Right atrium auricular region (tissue), 2 donors: ENCODE results near the gene RYR1. TPM values are rescaled to one million over a fixed set of nuclear protein-coding genes. Genes with fewer than 3 reads are reported as not detected.

Source experiments
- DNase-seq: peaks from one replicate; pipeline ENCODE4 v3.0.0-alpha.2; 2019; ENCODE audit warnings: low spot score
- H3K27ac ChIP-seq, 2 donors: fragments of 200-600 bp; sonication (generic); 1 replicate in 1 of 2; 2 replicates in 1 of 2; pipeline ENCODE4 v1.5.1; 2016 to 2019
- H3K27me3 ChIP-seq, 2 donors: fragments of 200-600 bp; sonication (generic); one replicate each; pipeline versions ENCODE4 v1.5.1 to v1.6.0; 2017 to 2019
- H3K36me3 ChIP-seq: fragments of 200-600 bp; sonication (generic); one replicate; pipeline ENCODE4 v1.5.1; 2016
- H3K4me1 ChIP-seq, 2 donors: fragments of 200-600 bp; sonication (generic); one replicate each; pipeline versions ENCODE4 v1.5.1 to v1.6.0; 2017 to 2019
- H3K4me3 ChIP-seq, 2 donors: fragments of 200-600 bp; sonication (generic); 1 replicate in 1 of 2; 2 replicates in 1 of 2; pipeline ENCODE4 v1.5.1; 2017 to 2019; ENCODE audit warnings: mild to moderate bottlenecking in 1 of 2, moderate library complexity in 1 of 2
- H3K9me3 ChIP-seq, 2 donors: fragments of 200-600 bp; sonication (generic); one replicate each; pipeline ENCODE4 v1.5.1; 2019
- total RNA-seq, 2 donors: library from RNA; depleted of rRNA; stranded (reverse); fragments of >200 nt; gene quantifications; one replicate each; pipeline ENCODE4 v1.1.0, GENCODE V29; 2016
- TF ChIP-seq, protein P1 (sequence below), 2 donors: fragments of 200-600 bp; sonication (generic); IDR thresholded peaks; one replicate each; pipeline ENCODE4 v1.5.1; 2019; ENCODE audit warnings: antibody characterized with exemption in 2 of 2

The RYR1 gene
- total RNA-seq, 2 donors from 2014 or later = 0.33 to 1.7 TPM

DNA sequence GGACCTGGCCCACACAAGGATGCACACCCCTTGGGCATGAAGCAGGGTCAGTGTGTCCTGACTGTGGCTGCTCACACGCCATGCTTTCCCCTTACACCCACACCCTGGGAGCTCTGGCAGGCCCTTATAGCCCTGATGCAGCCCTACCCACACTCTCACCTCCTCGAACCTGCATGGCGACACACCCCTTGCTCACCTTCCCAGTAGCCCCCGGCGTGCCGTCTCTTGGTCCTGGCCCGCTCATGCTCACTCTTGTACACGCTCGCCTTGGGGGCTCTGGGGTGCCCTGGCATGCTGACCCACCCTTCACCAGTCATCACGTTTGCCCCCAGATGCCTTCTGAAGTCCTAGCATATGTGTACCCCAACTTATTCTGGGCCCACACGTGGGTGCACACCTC, 128.2 kb downstream of the RYR1 start:
- H3K4me1 ChIP-seq = no peaks in the 10 kb centered on the region
- H3K27me3 ChIP-seq = no peaks in the 10 kb centered on the region
- no peak overlapping the region for H3K4me3 ChIP-seq
- H3K9me3 ChIP-seq = no peaks in the 10 kb centered on the region
- TF ChIP-seq, protein P1, sequence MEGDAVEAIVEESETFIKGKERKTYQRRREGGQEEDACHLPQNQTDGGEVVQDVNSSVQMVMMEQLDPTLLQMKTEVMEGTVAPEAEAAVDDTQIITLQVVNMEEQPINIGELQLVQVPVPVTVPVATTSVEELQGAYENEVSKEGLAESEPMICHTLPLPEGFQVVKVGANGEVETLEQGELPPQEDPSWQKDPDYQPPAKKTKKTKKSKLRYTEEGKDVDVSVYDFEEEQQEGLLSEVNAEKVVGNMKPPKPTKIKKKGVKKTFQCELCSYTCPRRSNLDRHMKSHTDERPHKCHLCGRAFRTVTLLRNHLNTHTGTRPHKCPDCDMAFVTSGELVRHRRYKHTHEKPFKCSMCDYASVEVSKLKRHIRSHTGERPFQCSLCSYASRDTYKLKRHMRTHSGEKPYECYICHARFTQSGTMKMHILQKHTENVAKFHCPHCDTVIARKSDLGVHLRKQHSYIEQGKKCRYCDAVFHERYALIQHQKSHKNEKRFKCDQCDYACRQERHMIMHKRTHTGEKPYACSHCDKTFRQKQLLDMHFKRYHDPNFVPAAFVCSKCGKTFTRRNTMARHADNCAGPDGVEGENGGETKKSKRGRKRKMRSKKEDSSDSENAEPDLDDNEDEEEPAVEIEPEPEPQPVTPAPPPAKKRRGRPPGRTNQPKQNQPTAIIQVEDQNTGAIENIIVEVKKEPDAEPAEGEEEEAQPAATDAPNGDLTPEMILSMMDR (IDR thresholded peaks at IDR 0.05) = no peak
- no peaks in the 10 kb centered on the region for H3K36me3 ChIP-seq
- DNase-seq = no peak
- no peak overlapping the region for H3K27ac ChIP-seq

GRCh38 chr19:38562096-38562495, 128.6 kb downstream of the RYR1 start:
- no peaks in the 10 kb centered on the region for H3K9me3 ChIP-seq
- H3K36me3 ChIP-seq = no peaks in the 10 kb centered on the region
- H3K27me3 ChIP-seq = no peaks in the 10 kb centered on the region

GRCh38 chr19:38563475-38563874, 130.0 kb downstream of the RYR1 start:
- Histone ChIP-seq H3K4me1 (no peaks in the 10 kb centered on the region), H3K36me3 (no peaks in the 10 kb centered on the region), H3K9me3 (no peaks in the 10 kb centered on the region), H3K27me3 (no peaks in the 10 kb centered on the region), H3K27ac (no peak overlapping the region), H3K4me3 (no peak overlapping the region)
- TF ChIP-seq, protein P1 (IDR thresholded peaks at IDR 0.05) = no peak
- DNase-seq = no peak

More at GRCh38 chr19:38562096-38562495, 128.6 kb downstream of the RYR1 start:
- H3K27ac ChIP-seq = no peak overlapping the region
- TF ChIP-seq, protein P1 (IDR thresholded peaks at IDR 0.05) = no peak
- no peaks in the 10 kb centered on the region for H3K4me1 ChIP-seq
- DNase-seq = no peak
- no peak overlapping the region for H3K4me3 ChIP-seq

GRCh38 chr19:38564981-38565690, 131.6 kb downstream of the RYR1 start:
- Histone ChIP-seq H3K4me3 (peak overlapping the region in 1 of 2 donors; percentile 41), H3K36me3 (no peaks in the 10 kb centered on the region), H3K4me1 (no peaks in the 10 kb centered on the region), H3K27me3 (no peaks in the 10 kb centered on the region), H3K9me3 (no peaks in the 10 kb centered on the region), H3K27ac (no peak overlapping the region)
- TF ChIP-seq, protein P1 (IDR thresholded peaks at IDR 0.05) = no peak
- no peak for DNase-seq

DNA sequence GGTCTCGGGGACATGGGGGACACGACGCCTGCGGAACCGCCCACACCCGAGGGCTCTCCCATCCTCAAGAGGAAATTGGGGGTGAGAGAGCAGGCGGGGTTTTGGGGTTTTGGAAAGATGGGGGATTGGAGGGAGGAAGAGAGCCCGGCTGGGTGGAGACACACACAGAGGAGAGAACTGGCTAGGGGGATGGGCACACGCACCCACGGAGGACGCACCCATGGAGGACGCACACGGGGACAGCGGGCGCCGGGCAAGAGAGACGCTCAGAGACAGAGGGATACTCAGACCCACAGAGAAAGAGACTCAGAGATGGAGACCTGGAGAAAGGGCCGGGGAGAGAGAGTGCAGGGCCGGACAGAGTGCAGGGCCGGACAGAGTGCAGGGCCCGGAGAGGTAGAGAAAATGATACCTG, 132.2 kb downstream of the RYR1 start:
- TF ChIP-seq, protein P1 (IDR thresholded peaks at IDR 0.05) = no peak
- no peak for DNase-seq
- H3K27me3 ChIP-seq = no peaks in the 10 kb centered on the region

More for the DNA sequence above, 132.2 kb downstream of the RYR1 start:
- Histone ChIP-seq H3K36me3 (no peaks in the 10 kb centered on the region), H3K9me3 (no peaks in the 10 kb centered on the region), H3K27ac (no peak overlapping the region), H3K4me1 (no peaks in the 10 kb centered on the region), H3K4me3 (peak overlapping the region in 1 of 2 donors; percentile 41)
